GM18502 (cell line): ENCODE results near the gene KIF26B.
"Not testable (repeated sequence)": the region's sequence is repeated elsewhere in the genome, so short reads cannot be mapped to it uniquely, and the experiment has no call there.

Source experiments
- ATAC-seq: cut with Tn5 transposase; IDR thresholded peaks from one replicate; pipeline ENCODE4 v1.9.1; 2021; ENCODE audit warnings: mild to moderate bottlenecking; ENCODE audit not compliant: unreplicated experiment, poor library complexity

The KIF26B gene

GRCh38 chr1:245652660-245653427 is 498.1 kb downstream of the KIF26B start:
- ATAC-seq, result no peak

- ATAC-seq, result no peak
These were observed 499.8 kb downstream of the KIF26B start for GRCh38 chr1:245654460-245655050.

- no peak for ATAC-seq
These were observed 501.5 kb downstream of the KIF26B start for GRCh38 chr1:245656189-245656717.

GRCh38 chr1:245657371-245657770 is 502.6 kb downstream of the KIF26B start:
- ATAC-seq, result no peak

GRCh38 chr1:245663373-245663772 is 508.6 kb downstream of the KIF26B start:
- no peak for ATAC-seq

GRCh38 chr1:245663841-245664240 is 509.1 kb downstream of the KIF26B start:
- no peak for ATAC-seq

GRCh38 chr1:245666412-245666811 is 511.6 kb downstream of the KIF26B start:
- ATAC-seq, result no peak

- ATAC-seq, result no peak
These were observed 516.6 kb downstream of the KIF26B start for GRCh38 chr1:245671349-245671748.

- ATAC-seq, result no peak
These were observed 517.4 kb downstream of the KIF26B start for GRCh38 chr1:245671966-245672767.

- not testable (repeated sequence) for ATAC-seq
These were observed 518.3 kb downstream of the KIF26B start for GRCh38 chr1:245672836-245673656.

- no peak for ATAC-seq
These were observed 519.2 kb downstream of the KIF26B start for GRCh38 chr1:245673881-245674414.

GRCh38 chr1:245677461-245678240 is 522.9 kb downstream of the KIF26B start:
- ATAC-seq, result no peak

- ATAC-seq, result no peak
These were observed 524.2 kb downstream of the KIF26B start for GRCh38 chr1:245678860-245679411.

- no peak for ATAC-seq
These were observed 525.3 kb downstream of the KIF26B start for GRCh38 chr1:245679821-245680780.

- ATAC-seq, result no peak
These were observed 528.1 kb downstream of the KIF26B start for GRCh38 chr1:245682638-245683628.

GRCh38 chr1:245683676-245684075 is 528.9 kb downstream of the KIF26B start:
- no peak for ATAC-seq
